Endothelial cell of umbilical vein (primary cell): Measurements from ENCODE around the gene FMNL2. TPM values are rescaled to one million over a fixed set of nuclear protein-coding genes. Genes with fewer than 3 reads are reported as not detected.

ENCODE experiments used
- BruUV-seq: library from RNA; stranded (reverse); fragments of 400-500 nt; replicated peaks from 2 replicates; lab custom pipeline; 2021; lab: Mats Ljungman, UMichigan
- CTCF ChIA-PET: fragments of 300-600, 350-600 bp; sonication (Branson Sonifier 250); formaldehyde crosslinking; loops from one replicate; lab custom pipeline; 2021; ENCODE audit warnings: antibody characterized with exemption, inconsistent platforms; lab: Charles Lee
- POLR2A ChIA-PET: fragments of 300-600, 350-600 bp; sonication (Branson Sonifier 250); formaldehyde crosslinking; loops from one replicate; lab custom pipeline; 2021; ENCODE audit warnings: antibody characterized with exemption, inconsistent platforms; lab: Charles Lee
- DNase-seq: peaks from one replicate; pipeline ENCODE4 v3.0.0-alpha.2; 2011; ENCODE audit warnings: low read depth, low spot score
- FAIRE-seq: peaks from 2 replicates; lab custom pipeline; 2011; peaks lifted over from hg19 to GRCh38; lab: Jason Lieb, UNC
- H2AFZ ChIP-seq: 2 replicates; pipeline ENCODE4 v1.6.0; 2012; ENCODE audit warnings: low read depth, low read length, control low read depth, inconsistent platforms
- H3K27ac ChIP-seq: 2 replicates; pipeline ENCODE4 v1.5.1; 2011; ENCODE audit warnings: low read depth, mild to moderate bottlenecking, control low read depth, low read length, moderate library complexity; ENCODE audit not compliant: insufficient read depth
- H3K27me3 ChIP-seq, 2 experiments: 2 replicates each; pipeline versions ENCODE4 v1.6.0 to v1.6.1; 2011; ENCODE audit warnings: low read length in 2 of 2, mixed read lengths in 1 of 2; ENCODE audit not compliant: control insufficient read depth in 2 of 2, insufficient read depth in 2 of 2
- H3K36me3 ChIP-seq, 2 experiments: 2 replicates in 1 of 2; 3 replicates in 1 of 2; pipeline ENCODE4 v1.5.1; 2011; ENCODE audit warnings: low read length in 2 of 2, mild to moderate bottlenecking in 1 of 2, moderate library complexity in 1 of 2; ENCODE audit not compliant: control insufficient read depth in 2 of 2, insufficient read depth in 2 of 2; ENCODE audit errors: extremely low read depth in 1 of 2
- H3K4me1 ChIP-seq: 3 replicates; pipeline ENCODE4 v1.5.1; 2011; ENCODE audit warnings: mild to moderate bottlenecking, low read length; ENCODE audit not compliant: control insufficient read depth, insufficient read depth; ENCODE audit errors: extremely low read depth
- H3K4me2 ChIP-seq: 2 replicates; pipeline ENCODE4 v1.6.1; 2011; ENCODE audit warnings: low read length, control low read depth, mixed read lengths; ENCODE audit not compliant: insufficient read depth
- H3K4me3 ChIP-seq, 3 experiments: fragments of 200-600 bp in 1 of 3; sonication (generic), shearing (Covaris generic) in 1 of 3; replicated peaks in 1 of 3; 2 replicates each; pipeline ENCODE4 v1.5.1; 2011 to 2016; ENCODE audit warnings: control low read depth in 3 of 3, low read length in 3 of 3, mild to moderate bottlenecking in 2 of 3, inconsistent platforms in 1 of 3, low read depth in 1 of 3, moderate library complexity in 1 of 3; ENCODE audit not compliant: insufficient read depth in 1 of 3
- H3K79me2 ChIP-seq: 2 replicates; pipeline ENCODE4 v1.6.0; 2012; ENCODE audit warnings: low read length, inconsistent platforms; ENCODE audit not compliant: control insufficient read depth, insufficient read depth
- H3K9ac ChIP-seq: replicated peaks from 2 replicates; pipeline ENCODE3; 2011; ENCODE audit warnings: low read length, control low read depth; ENCODE audit not compliant: insufficient read depth; ENCODE audit errors: extremely low read depth
- H3K9me1 ChIP-seq: replicated peaks from 3 replicates; pipeline ENCODE4 v1.6.0; 2011; ENCODE audit warnings: mild to moderate bottlenecking, low read length; ENCODE audit not compliant: control insufficient read depth, insufficient read depth; ENCODE audit errors: extremely low read depth
- H3K9me3 ChIP-seq: replicated peaks from 2 replicates; pipeline ENCODE4 v1.5.1; 2012; ENCODE audit warnings: low read length, inconsistent platforms; ENCODE audit not compliant: control insufficient read depth, insufficient read depth
- H4K20me1 ChIP-seq: replicated peaks from 2 replicates; pipeline ENCODE3; 2011; ENCODE audit warnings: mild to moderate bottlenecking, low read length; ENCODE audit not compliant: control insufficient read depth, insufficient read depth; ENCODE audit errors: extremely low read depth
- EZH2 ChIP-seq: IDR thresholded peaks from 2 replicates; pipeline ENCODE4 v1.6.1; 2012; ENCODE audit warnings: borderline replicate concordance, low read depth, mild to moderate bottlenecking, moderate library complexity, low read length, inconsistent platforms; ENCODE audit not compliant: severe bottlenecking
- GATA2 ChIP-seq: IDR thresholded peaks from 2 replicates; pipeline ENCODE4 v1.7.0; 2011; ENCODE audit warnings: low read depth, mild to moderate bottlenecking, moderate library complexity, mixed read lengths, low read length; ENCODE audit not compliant: insufficient read length, insufficient read depth
- dilution Hi-C: fragments of 300-500 bp; cut with MboI; formaldehyde crosslinking; loops from one replicate; pipeline ENCODE4 v1.15.0; 2019; ENCODE audit warnings: low sequenced_read_pairs; ENCODE audit not compliant: extremely low pct_ligation_motif_present
- intact Hi-C: fragments of 100-400 bp; cut with micrococcal nuclease; formaldehyde crosslinking; loops from one replicate; pipeline ENCODE4 v1.10.0; 2022
- polyA plus RNA-seq, 4 experiments: library from polyadenylated mRNA; depleted of rRNA in 3 of 4; stranded (reverse) in 3 of 4; unstranded in 1 of 4; fragments of >200 nt; gene quantifications; 2 replicates each; pipeline versions ENCODE4 v1.2.1 to v1.2.3, GENCODE V29; 2011 to 2012; ENCODE audit warnings: missing spikeins in 1 of 4
- total RNA-seq: library from RNA; stranded (reverse); gene quantifications from 2 replicates; pipeline ENCODE4 v1.2.3, GENCODE V29; 2021
- TF ChIP-seq, protein P1 (sequence below): IDR thresholded peaks from 2 replicates; pipeline ENCODE4 v1.6.1; 2011; ENCODE audit not compliant: insufficient read depth, insufficient read length

Gene FMNL2
- total and polyA plus RNA-seq, 2 donors (not counting 3 experiments of a cell fraction or from before 2014, with no cell fraction given), result 8.3 to 28.0 TPM

DNA sequence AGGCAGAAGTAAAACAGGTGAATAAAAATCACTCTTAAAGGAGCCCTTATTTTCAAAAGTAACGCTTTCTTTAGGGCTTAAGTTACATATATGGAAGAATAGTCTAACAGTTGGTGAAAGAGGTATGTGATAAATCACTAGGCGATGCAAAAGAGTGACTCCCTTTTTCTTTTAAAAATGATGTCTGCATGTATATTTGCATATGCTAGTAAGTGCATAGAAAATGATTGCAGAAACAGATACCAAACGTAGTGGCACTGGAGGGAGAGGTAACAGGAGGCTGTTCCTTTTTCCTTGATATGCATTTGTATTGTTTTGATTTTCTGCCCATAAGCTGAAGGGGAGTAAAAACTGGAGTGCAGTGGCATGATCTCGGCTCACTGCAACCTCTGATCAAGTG, 224.0 kb downstream of the FMNL2 start:
- intact Hi-C loops (no loop called here), dilution Hi-C loops (no loop called here)
- H3K27ac ChIP-seq, result no peak overlapping the region
- no peak overlapping the region for H3K4me3 ChIP-seq
- ChIA-PET CTCF (no interaction called here), POLR2A (no interaction called here)
- H2AFZ ChIP-seq, result no peak overlapping the region
- H3K9ac ChIP-seq, result no peak overlapping the region
- no peaks in the 10 kb centered on the region for H3K9me1 ChIP-seq
- H3K27me3 ChIP-seq, result no peaks in the 10 kb centered on the region
- H3K79me2 ChIP-seq, result no peaks in the 10 kb centered on the region
- H3K4me1 ChIP-seq, result no peaks in the 10 kb centered on the region
- no peak for TF ChIP-seq GATA2
- no TSS peak for BruUV-seq
- no peaks in the 10 kb centered on the region for H3K9me3 ChIP-seq
- no peaks in the 10 kb centered on the region for H4K20me1 ChIP-seq
- no peak for DNase-seq
- no peak for FAIRE-seq
- H3K36me3 ChIP-seq, result no peaks in the 10 kb centered on the region
- no peak overlapping the region for H3K4me2 ChIP-seq

GRCh38 chr2:152560166-152560565, 225.2 kb downstream of the FMNL2 start:
- Histone ChIP-seq H2AFZ (no peak overlapping the region), H3K4me3 (no peak overlapping the region), H3K27ac (no peak overlapping the region), H3K4me2 (no peak overlapping the region), H3K9ac (no peak overlapping the region), H3K4me1 (no peaks in the 10 kb centered on the region), H3K27me3 (no peaks in the 10 kb centered on the region), H3K9me1 (no peaks in the 10 kb centered on the region), H3K36me3 (no peaks in the 10 kb centered on the region), H3K79me2 (no peaks in the 10 kb centered on the region), H4K20me1 (no peaks in the 10 kb centered on the region), H3K9me3 (no peaks in the 10 kb centered on the region)
- intact Hi-C loops (no loop called here), dilution Hi-C loops (no loop called here)
- DNase-seq, result no peak
- POLR2A ChIA-PET, result no interaction called here
- CTCF ChIA-PET, result no interaction called here
- FAIRE-seq, result no peak
- TF ChIP-seq, protein P1, sequence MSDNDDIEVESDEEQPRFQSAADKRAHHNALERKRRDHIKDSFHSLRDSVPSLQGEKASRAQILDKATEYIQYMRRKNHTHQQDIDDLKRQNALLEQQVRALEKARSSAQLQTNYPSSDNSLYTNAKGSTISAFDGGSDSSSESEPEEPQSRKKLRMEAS, result no peak
- TF ChIP-seq EZH2, result no peak
- no TSS peak for BruUV-seq
